Measurements from ENCODE around the gene MUC22. TPM values are rescaled to one million over a fixed set of nuclear protein-coding genes. Genes with fewer than 3 reads are reported as not detected.

The MUC22 gene
- total and polyA plus RNA-seq, 3 donors from 2014 or later = 0.21 to 0.87 (median 0.31) TPM

DNA sequence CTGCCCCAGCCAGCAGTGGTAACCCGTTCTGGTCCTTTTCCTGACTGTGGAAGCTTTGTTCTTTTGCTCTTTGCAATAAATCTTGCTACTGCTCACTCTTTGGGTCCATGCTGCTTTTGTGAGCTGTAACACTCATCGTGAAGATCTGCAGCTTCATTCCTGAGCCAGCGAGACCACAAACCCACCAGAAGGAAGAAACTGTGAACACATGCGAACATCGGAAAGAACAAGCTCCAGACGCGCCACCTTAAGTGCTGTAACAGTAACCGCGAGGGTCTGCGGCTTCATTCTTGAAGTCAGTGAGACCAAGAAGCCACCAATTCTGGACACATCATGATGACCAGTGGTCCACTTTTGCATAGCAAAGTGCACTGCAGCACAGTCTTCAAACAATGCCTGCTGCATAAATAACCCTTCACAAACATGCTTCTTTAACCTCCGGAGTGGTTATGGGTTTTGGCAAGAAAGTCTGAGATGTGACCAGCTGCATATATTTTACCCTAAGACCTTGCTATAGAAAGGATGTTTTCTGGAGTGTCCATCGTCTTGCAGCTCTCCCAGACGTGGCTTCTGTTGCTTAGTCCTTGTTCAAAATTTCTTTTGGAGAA is 8.9 kb upstream of the MUC22 start:
- no peak for TF ChIP-seq POLR2A (IDR thresholded peaks at IDR 0.05)
- TF ChIP-seq, protein P1, sequence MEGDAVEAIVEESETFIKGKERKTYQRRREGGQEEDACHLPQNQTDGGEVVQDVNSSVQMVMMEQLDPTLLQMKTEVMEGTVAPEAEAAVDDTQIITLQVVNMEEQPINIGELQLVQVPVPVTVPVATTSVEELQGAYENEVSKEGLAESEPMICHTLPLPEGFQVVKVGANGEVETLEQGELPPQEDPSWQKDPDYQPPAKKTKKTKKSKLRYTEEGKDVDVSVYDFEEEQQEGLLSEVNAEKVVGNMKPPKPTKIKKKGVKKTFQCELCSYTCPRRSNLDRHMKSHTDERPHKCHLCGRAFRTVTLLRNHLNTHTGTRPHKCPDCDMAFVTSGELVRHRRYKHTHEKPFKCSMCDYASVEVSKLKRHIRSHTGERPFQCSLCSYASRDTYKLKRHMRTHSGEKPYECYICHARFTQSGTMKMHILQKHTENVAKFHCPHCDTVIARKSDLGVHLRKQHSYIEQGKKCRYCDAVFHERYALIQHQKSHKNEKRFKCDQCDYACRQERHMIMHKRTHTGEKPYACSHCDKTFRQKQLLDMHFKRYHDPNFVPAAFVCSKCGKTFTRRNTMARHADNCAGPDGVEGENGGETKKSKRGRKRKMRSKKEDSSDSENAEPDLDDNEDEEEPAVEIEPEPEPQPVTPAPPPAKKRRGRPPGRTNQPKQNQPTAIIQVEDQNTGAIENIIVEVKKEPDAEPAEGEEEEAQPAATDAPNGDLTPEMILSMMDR (IDR thresholded peaks at IDR 0.05) = no peak
- Histone ChIP-seq H3K4me1 (no peaks in the 10 kb centered on the region), H3K9me3 (no peaks in the 10 kb centered on the region), H3K27me3 (no peaks in the 10 kb centered on the region), H3K36me3 (ENCODE audit: low read depth, missing control alignments) (no peaks in the 10 kb centered on the region), H3K27ac (no peak overlapping the region), H3K4me3 (no peak overlapping the region)
- 61 to 66% methylated on average over 13 of the region's 13 CpGs for WGBS, 2 donors
- peak; percentile 34 for DNase-seq
- intact Hi-C loops (cut with DNase I; ENCODE audit: low total_unique reads) = no loop called here

DNA sequence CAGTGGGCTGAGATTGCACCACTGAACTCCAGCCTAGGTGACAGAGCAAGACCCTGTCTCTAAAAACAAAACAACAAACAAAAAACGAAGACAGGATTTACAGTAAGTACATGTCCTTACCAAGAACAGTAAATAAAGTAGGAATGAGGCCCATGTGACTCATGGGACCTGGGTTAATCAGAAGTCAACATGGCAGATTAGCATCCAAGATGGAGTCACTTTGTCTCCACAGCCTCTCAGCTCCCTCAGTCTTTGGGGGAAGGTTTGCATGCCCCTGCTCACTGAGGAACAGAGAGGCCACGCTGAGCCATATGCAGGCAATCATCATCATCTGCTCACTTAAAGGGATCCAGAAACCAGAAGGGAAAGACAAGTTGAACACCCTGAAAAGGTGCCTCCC is 7.8 kb upstream of the MUC22 start:
- Histone ChIP-seq H3K36me3 (ENCODE audit: low read depth, missing control alignments) (no peaks in the 10 kb centered on the region), H3K27me3 (no peaks in the 10 kb centered on the region), H3K4me3 (no peak overlapping the region), H3K9me3 (no peaks in the 10 kb centered on the region), H3K27ac (no peak overlapping the region), H3K4me1 (no peaks in the 10 kb centered on the region)
- intact Hi-C loops (cut with DNase I; ENCODE audit: low total_unique reads) = no loop called here
- no peak for DNase-seq
- TF ChIP-seq, protein P1 (IDR thresholded peaks at IDR 0.05) = no peak
- TF ChIP-seq POLR2A (IDR thresholded peaks at IDR 0.05) = no peak
- WGBS, 2 donors = 74 to 78% methylated on average over 2 of the region's 2 CpGs

DNA sequence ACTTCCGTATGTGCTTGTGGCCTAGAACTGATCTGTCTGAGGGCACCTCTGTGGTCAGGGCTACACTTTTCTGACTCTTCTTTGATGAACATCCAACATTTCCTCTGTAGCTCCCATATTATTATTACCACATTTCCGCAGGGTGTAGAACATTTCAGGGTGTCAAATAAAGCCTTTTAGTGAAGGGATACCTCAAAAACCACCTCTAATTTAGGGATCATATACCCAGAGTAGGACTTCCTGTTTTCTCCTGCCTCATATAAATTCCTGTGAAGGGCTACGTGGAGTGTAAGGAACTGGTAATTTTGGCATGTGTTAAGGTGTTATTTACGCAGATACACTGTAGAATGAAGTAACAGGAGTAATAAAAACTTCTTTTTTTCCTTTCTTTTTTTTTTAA is 5.5 kb upstream of the MUC22 start:
- intact Hi-C loops (cut with DNase I; ENCODE audit: low total_unique reads) = no loop called here
- H3K4me3 ChIP-seq = no peak overlapping the region
- H3K27me3 ChIP-seq = no peaks in the 10 kb centered on the region
- no peaks in the 10 kb centered on the region for H3K4me1 ChIP-seq
- H3K36me3 ChIP-seq (ENCODE audit: low read depth, missing control alignments) = no peaks in the 10 kb centered on the region
- no peaks in the 10 kb centered on the region for H3K9me3 ChIP-seq
- TF ChIP-seq, protein P1 (IDR thresholded peaks at IDR 0.05) = no peak
- no peak for TF ChIP-seq POLR2A (IDR thresholded peaks at IDR 0.05)
- peak overlapping the region in 1 of 2 donors; percentile 51 for H3K27ac ChIP-seq
- DNase-seq = no peak
- WGBS, 2 donors = 76 to 78% methylated on average over 4 of the region's 4 CpGs

DNA sequence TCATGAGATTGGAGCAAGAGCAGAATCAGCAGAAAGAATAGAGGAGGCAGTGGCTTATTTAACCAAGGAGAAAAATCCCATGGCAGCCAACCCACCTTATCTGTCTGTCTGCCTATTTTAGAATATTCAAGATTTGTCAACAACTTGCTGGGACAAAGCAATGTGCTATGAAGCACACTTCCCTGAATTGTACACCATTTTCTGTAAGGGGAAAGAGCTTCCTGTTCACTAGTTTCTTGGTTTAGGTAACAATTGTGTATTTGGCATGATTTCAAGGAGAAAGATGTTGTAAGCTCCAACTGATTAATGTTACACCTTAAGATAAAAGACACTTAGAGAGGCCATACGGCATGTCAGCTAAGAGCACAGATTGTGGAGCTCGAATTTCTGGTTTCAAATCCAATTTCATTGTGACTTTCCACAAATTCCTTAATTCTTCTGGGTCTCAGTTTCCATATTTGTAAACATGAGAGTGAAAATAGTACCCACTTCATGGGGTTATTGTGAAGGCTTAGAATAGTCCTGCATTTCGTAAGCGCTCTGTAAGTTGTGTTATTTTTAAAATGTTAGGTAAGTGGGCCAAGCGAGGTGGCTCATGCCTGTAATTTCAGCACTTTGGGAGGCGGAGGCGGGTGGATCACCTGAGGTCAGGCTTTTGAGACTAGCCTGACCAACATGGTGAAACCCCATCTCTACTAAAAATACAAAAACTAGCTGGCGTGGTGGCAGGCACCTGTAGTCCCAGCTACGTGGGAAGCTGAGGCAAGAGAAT is 4.8 kb upstream of the MUC22 start:
- DNase-seq = no peak
- no peak for TF ChIP-seq POLR2A (IDR thresholded peaks at IDR 0.05)
- TF ChIP-seq, protein P1 (IDR thresholded peaks at IDR 0.05) = no peak
- Histone ChIP-seq H3K4me1 (no peaks in the 10 kb centered on the region), H3K36me3 (ENCODE audit: low read depth, missing control alignments) (no peaks in the 10 kb centered on the region), H3K27ac (peak overlapping the region in 1 of 2 donors; percentile 51), H3K27me3 (no peaks in the 10 kb centered on the region), H3K9me3 (no peaks in the 10 kb centered on the region), H3K4me3 (no peak overlapping the region)
- intact Hi-C loops (cut with DNase I; ENCODE audit: low total_unique reads) = no loop called here
- 82 to 87% methylated on average over 9 of the region's 9 CpGs for WGBS, 2 donors
